Tibial nerve (tissue), 4 donors: Measurements from ENCODE around the gene FERD3L. TPM values are rescaled to one million over a fixed set of nuclear protein-coding genes. Genes with fewer than 3 reads are reported as not detected.

Experiments
- DNase-seq, 2 donors: peaks; one replicate each; pipeline ENCODE4 v3.0.0-alpha.2; 2019; ENCODE audit warnings: low spot score in 2 of 2
- H3K27ac ChIP-seq, 4 donors: fragments of 200-600 bp; sonication (generic) in 3 of 4; one replicate each; pipeline ENCODE4 v1.5.1; 2017 to 2019; ENCODE audit warnings: mild to moderate bottlenecking in 1 of 4
- H3K27me3 ChIP-seq, 2 donors: fragments of 200-600 bp; sonication (generic) in 1 of 2; one replicate each; pipeline versions ENCODE4 v1.5.1 to v1.6.0; 2017 to 2019
- H3K36me3 ChIP-seq, 3 donors: fragments of 200-600 bp; sonication (generic); one replicate each; pipeline ENCODE4 v1.5.1; 2018 to 2019
- H3K4me1 ChIP-seq, 4 donors: fragments of 200-600 bp; sonication (generic) in 3 of 4; one replicate each; pipeline ENCODE4 v1.5.1; 2017 to 2019
- H3K4me3 ChIP-seq, 4 donors: fragments of 200-600 bp; sonication (generic) in 3 of 4; one replicate each; pipeline ENCODE4 v1.5.1; 2017 to 2019; ENCODE audit warnings: mild to moderate bottlenecking in 1 of 4, moderate library complexity in 1 of 4
- H3K9me3 ChIP-seq, 4 donors: fragments of 200-600 bp; sonication (generic) in 3 of 4; one replicate each; pipeline ENCODE4 v1.5.1; 2017 to 2019
- CTCF ChIP-seq, 5 experiments: fragments of 200-600 bp in 3 of 5; fragments of 450-650 bp in 2 of 5; sonication (generic) in 3 of 5; IDR thresholded peaks; one replicate each; pipeline ENCODE4 v1.5.1; 2016 to 2019; ENCODE audit warnings: antibody characterized with exemption in 5 of 5, mild to moderate bottlenecking in 3 of 5, moderate library complexity in 2 of 5
- EP300 ChIP-seq, 2 donors: sonication (generic); formaldehyde crosslinking; IDR thresholded peaks; one replicate each; pipeline ENCODE4 v1.6.1; 2017; ENCODE audit warnings: antibody characterized with exemption in 2 of 2, mild to moderate bottlenecking in 1 of 2
- POLR2A ChIP-seq, 2 donors: fragments of 450-650 bp; IDR thresholded peaks; one replicate each; pipeline ENCODE4 v1.6.1; 2017; ENCODE audit warnings: antibody characterized with exemption in 2 of 2, mild to moderate bottlenecking in 2 of 2, moderate library complexity in 2 of 2
- WGBS, 2 donors: methylation state at CpG; one replicate each; pipeline ENCODE4 v1.1.5; 2018; 5-methylcytosine and 5-hydroxymethylcytosine counted together
- total RNA-seq, 4 donors: library from RNA; depleted of rRNA; stranded (reverse); fragments of >200 nt; gene quantifications; one replicate each; pipeline ENCODE4 v1.1.0, GENCODE V29; 2016

Gene FERD3L
- total RNA-seq, 4 donors from 2014 or later, result not detected

- Histone ChIP-seq H3K9me3 (no peaks in the 10 kb centered on the region), H3K36me3 (no peaks in the 10 kb centered on the region), H3K27me3 (peaks cover 0 to 96% of the 10 kb centered on the region in 2 donors), H3K4me3 (no peak overlapping the region), H3K27ac (no peak overlapping the region), H3K4me1 (peaks cover 0 to 45% (median 7%) of the 10 kb centered on the region in 4 donors)
- 39 to 42% methylated on average over 11 of the region's 11 CpGs for WGBS, 2 donors
- TF ChIP-seq CTCF (IDR thresholded peaks at IDR 0.05), result no peak
- no peak for DNase-seq
Observed at GRCh38 chr7:19109000-19109946, 35.9 kb downstream of the FERD3L start.

GRCh38 chr7:19107356-19108146 is 37.7 kb downstream of the FERD3L start:
- no peak for TF ChIP-seq CTCF (IDR thresholded peaks at IDR 0.05)
- TF ChIP-seq POLR2A (IDR thresholded peaks at IDR 0.05), result peak in 1 of 2 donors; percentile 14
- peak in 1 of 2 donors; percentile 65 for TF ChIP-seq EP300 (IDR thresholded peaks at IDR 0.05)
- no peaks in the 10 kb centered on the region for H3K9me3 ChIP-seq
- peak in 1 of 2 donors; percentile 49 for DNase-seq
- H3K27me3 ChIP-seq, result peaks cover 0 to 95% of the 10 kb centered on the region in 2 donors
- WGBS, 2 donors, result 1 to 2% methylated on average over 44 to 48 of the region's 48 CpGs
- no peaks in the 10 kb centered on the region for H3K36me3 ChIP-seq
- peaks cover 0 to 41% (median 7%) of the 10 kb centered on the region in 4 donors for H3K4me1 ChIP-seq
- H3K27ac ChIP-seq, result peak overlapping the region in 2 of 4 donors; percentile 79
- H3K4me3 ChIP-seq, result peak overlapping the region; percentile 28 to 53 (median 36)

- H3K36me3 ChIP-seq, result no peaks in the 10 kb centered on the region
- H3K4me3 ChIP-seq, result peak overlapping the region; percentile 28 to 53 (median 36)
- 3 to 5% methylated on average over 6 of the region's 6 CpGs for WGBS, 2 donors
- peaks cover 0 to 95% of the 10 kb centered on the region in 2 donors for H3K27me3 ChIP-seq
- H3K4me1 ChIP-seq, result peaks cover 0 to 36% (median 7%) of the 10 kb centered on the region in 4 donors
- H3K9me3 ChIP-seq, result no peaks in the 10 kb centered on the region
- TF ChIP-seq EP300 (IDR thresholded peaks at IDR 0.05) (no peak), POLR2A (IDR thresholded peaks at IDR 0.05) (no peak), CTCF (IDR thresholded peaks at IDR 0.05) (no peak)
- peak overlapping the region in 1 of 4 donors; percentile 79 for H3K27ac ChIP-seq
- DNase-seq, result no peak
Observed at GRCh38 chr7:19107081-19107355, 38.2 kb downstream of the FERD3L start.

- Histone ChIP-seq H3K36me3 (no peaks in the 10 kb centered on the region), H3K27me3 (peaks cover 0 to 95% of the 10 kb centered on the region in 2 donors), H3K4me1 (peaks cover 0 to 33% (median 7%) of the 10 kb centered on the region in 4 donors), H3K27ac (no peak overlapping the region), H3K9me3 (no peaks in the 10 kb centered on the region), H3K4me3 (peak overlapping the region in 3 of 4 donors; percentile 28 to 53 (median 29))
- TF ChIP-seq EP300 (IDR thresholded peaks at IDR 0.05) (no peak), CTCF (IDR thresholded peaks at IDR 0.05) (no peak), POLR2A (IDR thresholded peaks at IDR 0.05) (no peak)
- no peak for DNase-seq
- 4 to 6% methylated on average over 46 to 49 of the region's 49 CpGs for WGBS, 2 donors
Observed at GRCh38 chr7:19106241-19107080, 38.8 kb downstream of the FERD3L start.
